B cell (primary cell): Measurements from ENCODE around the gene LRRC4B. TPM values are rescaled to one million over a fixed set of nuclear protein-coding genes. Genes with fewer than 3 reads are reported as not detected.

Experiments used
- ATAC-seq: fragments of 200-7000 bp; cut with Tn5 transposase; one replicate; pipeline ENCODE4 v1.10.0; 2021; ENCODE audit warnings: low read depth, mild to moderate bottlenecking, moderate number of reproducible peaks, moderate library complexity
- CTCF ChIA-PET: fragments of 350-600 bp; sonication (Branson Sonifier 250); formaldehyde crosslinking; loops from one replicate; lab custom pipeline; 2021; ENCODE audit warnings: antibody characterized with exemption, inconsistent platforms; lab: Charles Lee
- POLR2A ChIA-PET: fragments of 350-600 bp; sonication (Branson Sonifier 250); formaldehyde crosslinking; loops from one replicate; lab custom pipeline; 2021; ENCODE audit warnings: antibody characterized with exemption; lab: Charles Lee
- DNase-seq: peaks from one replicate; pipeline ENCODE4 v3.0.0; 2013
- H2AFZ ChIP-seq: 2 replicates; pipeline ENCODE4 v1.6.1; 2012; ENCODE audit warnings: mild to moderate bottlenecking, low read depth, low read length; ENCODE audit not compliant: insufficient read depth, poor library complexity, severe bottlenecking
- H3K27ac ChIP-seq, 2 donors: 1 replicate in 1 of 2; 2 replicates in 1 of 2; pipeline ENCODE4 v1.5.1; 2012 to 2013; ENCODE audit warnings: low read length in 2 of 2, mild to moderate bottlenecking in 2 of 2, moderate library complexity in 1 of 2
- H3K27me3 ChIP-seq, 4 experiments: fragments of 200-600 bp in 1 of 4; sonication (generic) in 1 of 4; replicated peaks in 1 of 4; 1 replicate in 2 of 4; 2 replicates in 2 of 4; pipeline versions ENCODE4 v1.6.1 to v1.7.0; 2013 to 2016; ENCODE audit warnings: low read length in 3 of 4, mild to moderate bottlenecking in 2 of 4, mixed read lengths in 1 of 4, moderate library complexity in 1 of 4; ENCODE audit not compliant: insufficient read depth in 4 of 4, control insufficient read depth in 3 of 4; ENCODE audit errors: control extremely low read depth in 1 of 4
- H3K36me3 ChIP-seq, 2 experiments: replicated peaks in 1 of 2; 1 replicate in 1 of 2; 2 replicates in 1 of 2; pipeline versions ENCODE4 v1.6.1 to v1.7.1; 2013; ENCODE audit warnings: low read length in 1 of 2; ENCODE audit not compliant: insufficient read depth in 2 of 2, control insufficient read depth in 1 of 2; ENCODE audit errors: control extremely low read depth in 1 of 2, extremely low read depth in 1 of 2
- H3K4me1 ChIP-seq, 2 donors: fragments of 200-600 bp in 1 of 2; sonication (generic) in 1 of 2; 1 replicate in 1 of 2; 2 replicates in 1 of 2; pipeline versions ENCODE4 v1.5.1 to v1.6.1; 2013 to 2017; ENCODE audit warnings: low read length in 2 of 2; ENCODE audit not compliant: control insufficient read depth in 2 of 2, insufficient read depth in 2 of 2
- H3K4me2 ChIP-seq: replicated peaks from 2 replicates; pipeline ENCODE3; 2012; ENCODE audit warnings: mild to moderate bottlenecking, low read depth, low read length; ENCODE audit not compliant: poor library complexity, severe bottlenecking
- H3K4me3 ChIP-seq, 5 experiments: fragments of 200-600 bp in 1 of 5; sonication (generic) in 1 of 5; 1 replicate in 3 of 5; 2 replicates in 2 of 5; pipeline versions ENCODE4 v1.5.1 to v1.7.0; 2011 to 2016; ENCODE audit warnings: low read length in 4 of 5, mild to moderate bottlenecking in 4 of 5, low read depth in 2 of 5, control low read depth in 1 of 5, moderate library complexity in 1 of 5; ENCODE audit not compliant: insufficient read depth in 1 of 5; ENCODE audit errors: control extremely low read depth in 1 of 5, extremely low read depth in 1 of 5
- H3K79me2 ChIP-seq: fragments of 200-600 bp; sonication (generic); one replicate; pipeline ENCODE4 v1.6.0; 2016; ENCODE audit warnings: low read length; ENCODE audit not compliant: control insufficient read depth, insufficient read depth
- H3K9ac ChIP-seq: fragments of 200-600 bp; sonication (generic); 2 replicates; pipeline ENCODE4 v1.6.1; 2017; ENCODE audit warnings: mild to moderate bottlenecking, low read length, moderate library complexity
- H3K9me3 ChIP-seq, 3 donors: one replicate each; pipeline versions ENCODE4 v1.6.1 to v1.7.1; 2013; ENCODE audit warnings: low read length in 2 of 3; ENCODE audit not compliant: control insufficient read depth in 2 of 3, insufficient read depth in 1 of 3; ENCODE audit errors: control extremely low read depth in 1 of 3
- H4K20me1 ChIP-seq: 2 replicates; pipeline ENCODE4 v1.6.0; 2012; ENCODE audit warnings: mild to moderate bottlenecking, low read length; ENCODE audit not compliant: insufficient read depth, control insufficient read depth, poor library complexity, severe bottlenecking
- H3K27ac Mint-ChIP-seq: one replicate; pipeline ENCODE4 v1.8.0; 2021; ENCODE audit warnings: mixed read lengths
- H3K27me3 Mint-ChIP-seq: one replicate; pipeline ENCODE4 v1.8.0; 2021; ENCODE audit warnings: mixed read lengths
- H3K4me1 Mint-ChIP-seq: one replicate; pipeline ENCODE4 v1.8.0; 2021; ENCODE audit warnings: mixed read lengths
- H3K4me3 Mint-ChIP-seq: one replicate; pipeline ENCODE4 v1.8.0; 2021; ENCODE audit warnings: mixed read lengths
- H3K9me3 Mint-ChIP-seq: one replicate; pipeline ENCODE4 v1.8.0; 2022; ENCODE audit warnings: mixed read lengths; ENCODE audit not compliant: insufficient read depth
- CTCF ChIP-seq: fragments of 200-600 bp; IDR thresholded peaks from one replicate; pipeline ENCODE4 v1.8.0; 2022; ENCODE audit warnings: antibody characterized with exemption, mild to moderate bottlenecking
- EZH2 ChIP-seq: IDR thresholded peaks from 2 replicates; pipeline ENCODE4 v1.6.1; 2012; ENCODE audit warnings: borderline replicate concordance, low read depth, mild to moderate bottlenecking, moderate library complexity, low read length; ENCODE audit not compliant: insufficient read depth, poor library complexity, severe bottlenecking
- WGBS: methylation state at CpG from one replicate; pipeline ENCODE4 v1.1.5; 2013; ENCODE audit warnings: missing lambda C conversion rate; ENCODE audit not compliant: insufficient coverage; 5-methylcytosine and 5-hydroxymethylcytosine counted together
- intact Hi-C: fragments of 100-400 bp; cut with micrococcal nuclease; formaldehyde crosslinking; loops from one replicate; pipeline ENCODE4 v1.10.0; 2022
- polyA plus RNA-seq: library from polyadenylated mRNA; depleted of rRNA; stranded (reverse); fragments of >200 nt; gene quantifications from 2 replicates; pipeline ENCODE4 v1.2.3, GENCODE V29; 2012
- total RNA-seq, 2 donors: library from RNA; stranded (reverse); fragments of 120-200 nt in 1 of 2; gene quantifications; 1 replicate in 1 of 2; 2 replicates in 1 of 2; pipeline versions ENCODE4 v1.2.3 to v1.2.4, GENCODE V29; 2013 to 2022

Gene LRRC4B
- total and polyA plus RNA-seq, 2 donors (not counting 1 experiment from before 2014, with no cell fraction given), result 0.03 TPM; not detected in 1

GRCh38 chr19:50481351-50482149 is 86.7 kb downstream of the LRRC4B start:
- POLR2A ChIA-PET, result no interaction called here
- TF ChIP-seq CTCF, result no peak
- TF ChIP-seq EZH2, result no peak
- DNase-seq, result no peak
- WGBS, result 96% methylated on average over 21 of the region's 27 CpGs
- H3K4me1 ChIP-seq, result peaks cover 14 to 17% of the 10 kb centered on the region in 2 donors
- H4K20me1 ChIP-seq, result peaks cover 55% of the 10 kb centered on the region
- H3K79me2 ChIP-seq, result peaks cover 45% of the 10 kb centered on the region
- H3K36me3 ChIP-seq, result peaks cover 0 to 53% of the 10 kb centered on the region in 2 experiments
- no peaks in the 10 kb centered on the region for H3K9me3 ChIP-seq
- H3K9ac ChIP-seq, result no peak overlapping the region
- no peak for ATAC-seq
- no peak overlapping the region for H2AFZ ChIP-seq
- Mint-ChIP-seq H3K9me3 (no peaks in the 10 kb centered on the region), H3K4me1 (peaks cover 21% of the 10 kb centered on the region), H3K27ac (no peak overlapping the region), H3K27me3 (no peaks in the 10 kb centered on the region), H3K4me3 (no peak overlapping the region)
- H3K27me3 ChIP-seq, result no peaks in the 10 kb centered on the region
- H3K27ac ChIP-seq, result no peak overlapping the region
- H3K4me3 ChIP-seq, result no peak overlapping the region
- CTCF ChIA-PET, result no interaction called here
- intact Hi-C loops, result no loop called here
- H3K4me2 ChIP-seq, result no peak overlapping the region

GRCh38 chr19:50480281-50481111 is 87.7 kb downstream of the LRRC4B start:
- H3K4me3 ChIP-seq, result no peak overlapping the region
- WGBS, result 92% methylated on average over 31 of the region's 37 CpGs
- no peak overlapping the region for H2AFZ ChIP-seq
- intact Hi-C loops, result no loop called here
- no peak overlapping the region for H3K27ac ChIP-seq
- no peaks in the 10 kb centered on the region for H3K27me3 ChIP-seq
- TF ChIP-seq EZH2 (no peak), CTCF (no peak)
- Mint-ChIP-seq H3K9me3 (no peaks in the 10 kb centered on the region), H3K4me1 (peaks cover 26% of the 10 kb centered on the region), H3K4me3 (no peak overlapping the region), H3K27ac (no peak overlapping the region), H3K27me3 (no peaks in the 10 kb centered on the region)
- peaks cover 14 to 23% of the 10 kb centered on the region in 2 donors for H3K4me1 ChIP-seq
- no peak overlapping the region for H3K9ac ChIP-seq
- H3K9me3 ChIP-seq, result peaks cover 0 to 7% (median 0%) of the 10 kb centered on the region in 3 donors
- ATAC-seq, result no peak
- H3K79me2 ChIP-seq, result peaks cover 45% of the 10 kb centered on the region
- peaks cover 0 to 53% of the 10 kb centered on the region in 2 experiments for H3K36me3 ChIP-seq
- CTCF ChIA-PET, result no interaction called here
- DNase-seq, result no peak
- H4K20me1 ChIP-seq, result peaks cover 52% of the 10 kb centered on the region
- no peak overlapping the region for H3K4me2 ChIP-seq
- POLR2A ChIA-PET, result no interaction called here
